ENCODE results near the gene EVI2B.

Gene EVI2B

GRCh38 chr17:31281061-31281460 lies 32.8 kb downstream of the EVI2B start:
- H3K4me3 ChIP-seq (ENCODE audit: low read depth, low read length), result no peak overlapping the region
- TF ChIP-seq, protein P1, sequence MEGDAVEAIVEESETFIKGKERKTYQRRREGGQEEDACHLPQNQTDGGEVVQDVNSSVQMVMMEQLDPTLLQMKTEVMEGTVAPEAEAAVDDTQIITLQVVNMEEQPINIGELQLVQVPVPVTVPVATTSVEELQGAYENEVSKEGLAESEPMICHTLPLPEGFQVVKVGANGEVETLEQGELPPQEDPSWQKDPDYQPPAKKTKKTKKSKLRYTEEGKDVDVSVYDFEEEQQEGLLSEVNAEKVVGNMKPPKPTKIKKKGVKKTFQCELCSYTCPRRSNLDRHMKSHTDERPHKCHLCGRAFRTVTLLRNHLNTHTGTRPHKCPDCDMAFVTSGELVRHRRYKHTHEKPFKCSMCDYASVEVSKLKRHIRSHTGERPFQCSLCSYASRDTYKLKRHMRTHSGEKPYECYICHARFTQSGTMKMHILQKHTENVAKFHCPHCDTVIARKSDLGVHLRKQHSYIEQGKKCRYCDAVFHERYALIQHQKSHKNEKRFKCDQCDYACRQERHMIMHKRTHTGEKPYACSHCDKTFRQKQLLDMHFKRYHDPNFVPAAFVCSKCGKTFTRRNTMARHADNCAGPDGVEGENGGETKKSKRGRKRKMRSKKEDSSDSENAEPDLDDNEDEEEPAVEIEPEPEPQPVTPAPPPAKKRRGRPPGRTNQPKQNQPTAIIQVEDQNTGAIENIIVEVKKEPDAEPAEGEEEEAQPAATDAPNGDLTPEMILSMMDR (IDR thresholded peaks at IDR 0.05; ENCODE audit: low read depth, low read length), result no peak

GRCh38 chr17:31279401-31279800 lies 34.5 kb downstream of the EVI2B start:
- TF ChIP-seq, protein P1 (IDR thresholded peaks at IDR 0.05; ENCODE audit: low read depth, low read length), result no peak
- H3K4me3 ChIP-seq (ENCODE audit: low read depth, low read length), result no peak overlapping the region

- TF ChIP-seq, protein P1 (IDR thresholded peaks at IDR 0.05; ENCODE audit: low read depth, low read length), result no peak
- no peak overlapping the region for H3K4me3 ChIP-seq (ENCODE audit: low read depth, low read length)
Observed at GRCh38 chr17:31275116-31275515, 38.7 kb downstream of the EVI2B start.

DNA sequence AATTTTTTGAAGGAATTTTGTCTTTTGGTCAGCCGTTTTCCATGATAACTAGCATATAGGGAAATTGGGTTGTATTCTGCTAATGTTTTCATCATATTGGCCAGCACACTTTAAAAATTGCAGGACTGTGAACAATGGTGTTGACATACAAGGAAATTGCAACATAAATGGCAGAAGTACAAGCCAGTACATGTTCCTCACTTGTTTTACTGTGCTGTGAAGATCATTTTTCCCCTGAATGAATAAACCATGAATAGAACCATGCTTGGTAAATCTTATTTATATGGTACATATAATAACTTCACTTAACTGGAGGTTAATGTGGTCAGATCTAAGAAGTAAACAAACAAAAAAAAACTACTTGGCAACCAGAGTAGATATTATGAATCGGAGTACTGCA lies 39.6 kb downstream of the EVI2B start:
- TF ChIP-seq, protein P1 (IDR thresholded peaks at IDR 0.05; ENCODE audit: low read depth, low read length), result no peak
- H3K4me3 ChIP-seq (ENCODE audit: low read depth, low read length), result no peak overlapping the region

DNA sequence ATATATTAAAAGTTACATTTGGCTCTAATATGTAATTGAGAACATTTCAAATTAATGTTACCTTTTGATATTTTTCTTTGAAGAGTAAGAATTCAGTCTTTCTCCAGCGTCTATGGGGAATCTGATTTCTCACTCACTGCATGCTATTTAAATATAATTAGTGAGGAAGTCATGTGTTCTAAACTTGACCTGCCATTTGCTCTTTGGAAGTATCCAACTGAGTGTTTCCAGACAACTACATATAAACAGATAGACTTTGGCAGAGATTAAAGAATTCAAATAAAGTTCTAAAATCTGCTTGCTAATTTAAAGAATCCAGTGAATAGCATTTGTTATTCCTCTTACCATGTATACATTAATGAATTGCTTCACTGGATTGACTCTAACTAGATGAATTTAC lies 40.3 kb downstream of the EVI2B start:
- TF ChIP-seq, protein P1 (IDR thresholded peaks at IDR 0.05; ENCODE audit: low read depth, low read length), result no peak
- no peak overlapping the region for H3K4me3 ChIP-seq (ENCODE audit: low read depth, low read length)

- no peak overlapping the region for H3K4me3 ChIP-seq (ENCODE audit: low read depth, low read length)
- TF ChIP-seq, protein P1 (IDR thresholded peaks at IDR 0.05; ENCODE audit: low read depth, low read length), result no peak
Observed at GRCh38 chr17:31272803-31273202, 41.1 kb downstream of the EVI2B start.

GRCh38 chr17:31272236-31272635 lies 41.6 kb downstream of the EVI2B start:
- TF ChIP-seq, protein P1 (IDR thresholded peaks at IDR 0.05; ENCODE audit: low read depth, low read length), result no peak
- no peak overlapping the region for H3K4me3 ChIP-seq (ENCODE audit: low read depth, low read length)
